ENCODE measurements around the gene INA. TPM values are rescaled to one million over a fixed set of nuclear protein-coding genes. Genes with fewer than 3 reads are reported as not detected.
"Not testable (repeated sequence)": the region's sequence is repeated elsewhere in the genome, so short reads cannot be mapped to it uniquely, and the experiment has no call there.

Gene INA
- total RNA-seq, 1 experiment from 2014 or later = 16.2 TPM

DNA sequence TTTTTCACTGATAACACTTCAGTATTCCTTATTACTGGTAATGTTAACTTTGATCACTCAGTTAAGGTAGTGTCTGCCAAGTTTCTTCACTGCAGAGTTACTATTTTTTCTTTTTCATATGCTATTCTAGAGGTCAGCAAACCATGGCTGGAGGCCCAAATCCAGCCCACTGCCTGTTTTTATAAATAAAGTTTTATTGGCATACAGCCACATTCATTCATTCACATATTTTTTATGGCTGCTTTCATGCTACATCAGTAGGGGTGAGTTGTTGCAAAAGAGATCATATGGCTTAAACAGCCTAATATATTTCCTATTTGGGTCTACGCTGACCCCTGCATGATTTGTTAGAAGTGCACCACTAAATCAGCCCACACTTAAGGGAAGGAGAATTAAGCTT, 20.3 kb upstream of the INA start:
- BruUV-seq (replicated peaks) = no TSS peak
- Histone ChIP-seq H3K27me3 (replicated peaks; ENCODE audit: insufficient read depth, low read depth, low read length, poor library complexity) (no peaks in the 10 kb centered on the region), H3K4me1 (ENCODE audit: insufficient read depth, low read length, poor library complexity, severe bottlenecking) (no peaks in the 10 kb centered on the region), H3K36me3 (ENCODE audit: insufficient read depth, low read length, poor library complexity, severe bottlenecking) (no peaks in the 10 kb centered on the region), H3K9me3 (ENCODE audit: low read depth, low read length, poor library complexity, severe bottlenecking) (no peaks in the 10 kb centered on the region), H3K4me3 (ENCODE audit: low read depth, low read length, poor library complexity, severe bottlenecking) (no peak overlapping the region), H3K27ac (ENCODE audit: low read depth, low read length, poor library complexity, severe bottlenecking) (no peak overlapping the region)
- no peak for DNase-seq (ENCODE audit: low spot score)
- no peak for TF ChIP-seq EZH2 (IDR thresholded peaks at IDR 0.05; ENCODE audit: borderline replicate concordance, low read depth, low read length, poor library complexity, severe bottlenecking)
- TF ChIP-seq, protein P1, sequence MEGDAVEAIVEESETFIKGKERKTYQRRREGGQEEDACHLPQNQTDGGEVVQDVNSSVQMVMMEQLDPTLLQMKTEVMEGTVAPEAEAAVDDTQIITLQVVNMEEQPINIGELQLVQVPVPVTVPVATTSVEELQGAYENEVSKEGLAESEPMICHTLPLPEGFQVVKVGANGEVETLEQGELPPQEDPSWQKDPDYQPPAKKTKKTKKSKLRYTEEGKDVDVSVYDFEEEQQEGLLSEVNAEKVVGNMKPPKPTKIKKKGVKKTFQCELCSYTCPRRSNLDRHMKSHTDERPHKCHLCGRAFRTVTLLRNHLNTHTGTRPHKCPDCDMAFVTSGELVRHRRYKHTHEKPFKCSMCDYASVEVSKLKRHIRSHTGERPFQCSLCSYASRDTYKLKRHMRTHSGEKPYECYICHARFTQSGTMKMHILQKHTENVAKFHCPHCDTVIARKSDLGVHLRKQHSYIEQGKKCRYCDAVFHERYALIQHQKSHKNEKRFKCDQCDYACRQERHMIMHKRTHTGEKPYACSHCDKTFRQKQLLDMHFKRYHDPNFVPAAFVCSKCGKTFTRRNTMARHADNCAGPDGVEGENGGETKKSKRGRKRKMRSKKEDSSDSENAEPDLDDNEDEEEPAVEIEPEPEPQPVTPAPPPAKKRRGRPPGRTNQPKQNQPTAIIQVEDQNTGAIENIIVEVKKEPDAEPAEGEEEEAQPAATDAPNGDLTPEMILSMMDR (conservative IDR thresholded peaks at IDR 0.05; ENCODE audit: low read depth, low read length) = no peak
- ChIA-PET CTCF (no interaction called here), POLR2A (ENCODE audit: low non-redundant PET) (no interaction called here)
- intact Hi-C loops (cut with micrococcal nuclease; ENCODE audit: unreplicated experiment) = no loop called here

DNA sequence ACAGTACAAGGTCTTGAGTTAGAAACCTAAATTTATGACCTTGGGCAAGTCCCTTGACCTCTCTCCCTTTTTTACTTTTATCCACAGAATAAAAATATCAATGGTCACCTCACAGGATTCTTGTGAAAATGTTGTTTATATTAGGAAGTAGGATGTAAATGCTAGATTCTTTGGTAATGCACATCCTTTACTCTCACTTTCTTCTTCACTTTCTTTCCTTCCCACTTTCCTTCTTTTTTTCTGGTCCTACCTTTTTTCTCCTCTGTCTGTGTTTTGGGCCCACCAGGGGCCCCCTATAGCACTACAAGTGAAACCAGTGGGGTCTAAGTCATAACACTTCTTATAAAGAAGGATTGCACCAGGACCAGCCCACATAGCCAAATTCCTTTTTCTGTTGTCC, 19.1 kb upstream of the INA start:
- no peak overlapping the region for H3K27ac ChIP-seq (ENCODE audit: low read depth, low read length, poor library complexity, severe bottlenecking)
- intact Hi-C loops (cut with micrococcal nuclease; ENCODE audit: unreplicated experiment) = no loop called here
- H3K4me1 ChIP-seq (ENCODE audit: insufficient read depth, low read length, poor library complexity, severe bottlenecking) = no peaks in the 10 kb centered on the region
- no peak for TF ChIP-seq EZH2 (IDR thresholded peaks at IDR 0.05; ENCODE audit: borderline replicate concordance, low read depth, low read length, poor library complexity, severe bottlenecking)
- TF ChIP-seq, protein P1 (conservative IDR thresholded peaks at IDR 0.05; ENCODE audit: low read depth, low read length) = no peak
- CTCF ChIA-PET = no interaction called here
- POLR2A ChIA-PET (ENCODE audit: low non-redundant PET) = no interaction called here
- DNase-seq (ENCODE audit: low spot score) = no peak
- H3K9me3 ChIP-seq (ENCODE audit: low read depth, low read length, poor library complexity, severe bottlenecking) = no peaks in the 10 kb centered on the region
- no peaks in the 10 kb centered on the region for H3K36me3 ChIP-seq (ENCODE audit: insufficient read depth, low read length, poor library complexity, severe bottlenecking)
- no peaks in the 10 kb centered on the region for H3K27me3 ChIP-seq (replicated peaks; ENCODE audit: insufficient read depth, low read depth, low read length, poor library complexity)
- H3K4me3 ChIP-seq (ENCODE audit: low read depth, low read length, poor library complexity, severe bottlenecking) = no peak overlapping the region
- no TSS peak for BruUV-seq (replicated peaks)

DNA sequence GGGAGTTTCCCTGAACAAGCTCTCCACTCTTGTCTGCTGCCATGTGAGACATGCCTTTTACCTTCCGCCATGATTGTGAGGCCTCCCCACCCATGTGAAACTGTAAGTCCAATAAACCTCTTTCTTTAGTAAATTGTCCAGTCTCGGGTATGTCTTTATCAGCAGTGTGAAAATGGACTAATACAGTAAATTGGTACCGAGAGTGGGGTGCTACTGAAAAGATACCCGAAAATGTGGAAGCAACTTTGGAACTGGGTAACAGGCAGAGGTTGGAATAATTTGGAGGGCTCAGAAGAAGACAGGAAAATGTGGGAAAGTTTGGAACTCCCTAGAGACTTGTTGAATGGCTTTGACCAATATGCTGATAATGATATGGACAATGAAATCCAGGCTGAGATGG, 18.0 kb upstream of the INA start:
- BruUV-seq (replicated peaks); H3K4me1 ChIP-seq (ENCODE audit: insufficient read depth, low read length, poor library complexity, severe bottlenecking); DNase-seq (ENCODE audit: low spot score); H3K27me3 ChIP-seq (replicated peaks; ENCODE audit: insufficient read depth, low read depth, low read length, poor library complexity); CTCF ChIA-PET; intact Hi-C loops (cut with micrococcal nuclease; ENCODE audit: unreplicated experiment); H3K9me3 ChIP-seq (ENCODE audit: low read depth, low read length, poor library complexity, severe bottlenecking); H3K4me3 ChIP-seq (ENCODE audit: low read depth, low read length, poor library complexity, severe bottlenecking); H3K36me3 ChIP-seq (ENCODE audit: insufficient read depth, low read length, poor library complexity, severe bottlenecking); H3K27ac ChIP-seq (ENCODE audit: low read depth, low read length, poor library complexity, severe bottlenecking); POLR2A ChIA-PET (ENCODE audit: low non-redundant PET): not testable (repeated sequence)

DNA sequence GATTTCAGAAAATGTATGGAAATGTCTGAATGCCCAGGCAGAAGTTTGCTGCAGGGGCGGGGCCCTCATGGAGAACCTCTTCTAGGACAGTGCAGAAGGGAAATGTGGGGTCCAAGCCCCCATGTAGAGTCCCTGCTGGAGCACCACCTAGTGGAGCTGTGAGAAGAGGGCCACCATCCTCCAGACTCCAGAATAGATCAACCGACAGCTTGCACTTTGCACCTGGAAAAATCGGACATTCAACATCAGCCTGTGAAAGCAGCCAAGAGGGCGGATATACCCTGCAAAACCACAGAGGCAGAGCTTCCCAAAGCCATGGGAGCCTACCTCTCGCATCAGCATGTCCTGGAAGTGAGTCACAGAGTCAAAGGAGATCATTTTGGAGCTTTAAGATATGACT, 16.9 kb upstream of the INA start:
- no peaks in the 10 kb centered on the region for H3K4me1 ChIP-seq (ENCODE audit: insufficient read depth, low read length, poor library complexity, severe bottlenecking)
- POLR2A ChIA-PET (ENCODE audit: low non-redundant PET) = no interaction called here
- no peaks in the 10 kb centered on the region for H3K9me3 ChIP-seq (ENCODE audit: low read depth, low read length, poor library complexity, severe bottlenecking)
- no peak overlapping the region for H3K27ac ChIP-seq (ENCODE audit: low read depth, low read length, poor library complexity, severe bottlenecking)
- BruUV-seq (replicated peaks) = no TSS peak
- CTCF ChIA-PET = interaction anchor here (0.5 kb wide), 1 partner anchor 46 kb away, joined by 3 read pairs; no protein-coding TSS in a partner anchor
- intact Hi-C loops (cut with micrococcal nuclease; ENCODE audit: unreplicated experiment) = no loop called here
- H3K27me3 ChIP-seq (replicated peaks; ENCODE audit: insufficient read depth, low read depth, low read length, poor library complexity) = no peaks in the 10 kb centered on the region
- no peaks in the 10 kb centered on the region for H3K36me3 ChIP-seq (ENCODE audit: insufficient read depth, low read length, poor library complexity, severe bottlenecking)
- no peak overlapping the region for H3K4me3 ChIP-seq (ENCODE audit: low read depth, low read length, poor library complexity, severe bottlenecking)
- DNase-seq (ENCODE audit: low spot score) = no peak
- TF ChIP-seq, protein P1 (conservative IDR thresholded peaks at IDR 0.05; ENCODE audit: low read depth, low read length) = no peak
- no peak for TF ChIP-seq EZH2 (IDR thresholded peaks at IDR 0.05; ENCODE audit: borderline replicate concordance, low read depth, low read length, poor library complexity, severe bottlenecking)
